ENCODE measurements around the gene MRPL2. TPM values are rescaled to one million over a fixed set of nuclear protein-coding genes. Genes with fewer than 3 reads are reported as not detected.
A peak's percentile ranks its signal among the peaks of the same experiment; 100 is the strongest.
"Not testable (repeated sequence)": the region's sequence is repeated elsewhere in the genome, so short reads cannot be mapped to it uniquely, and the experiment has no call there.

Gene MRPL2
- total RNA-seq, 1 donor from 2014 or later, result 38.6 TPM

GRCh38 chr6:43052225-43052841, 6.9 kb downstream of the MRPL2 start:
- no peak for TF ChIP-seq CTCF (IDR thresholded peaks at IDR 0.05; ENCODE audit: insufficient read depth, low read length, poor library complexity, severe bottlenecking)
- DNase-seq (ENCODE audit: low read depth), result no peak
- Histone ChIP-seq H3K4me3 (ENCODE audit: low read depth, low read length) (peak overlapping the region; percentile 62), H3K36me3 (ENCODE audit: control insufficient read depth, insufficient read depth, low read length) (peaks cover 4% of the 10 kb centered on the region), H3K27me3 (ENCODE audit: control insufficient read depth, insufficient read depth, low read length) (no peaks in the 10 kb centered on the region)

GRCh38 chr6:43050981-43051380, 8.3 kb downstream of the MRPL2 start:
- no peak for TF ChIP-seq CTCF (IDR thresholded peaks at IDR 0.05; ENCODE audit: insufficient read depth, low read length, poor library complexity, severe bottlenecking)
- Histone ChIP-seq H3K4me3 (ENCODE audit: low read depth, low read length) (no peak overlapping the region), H3K27me3 (ENCODE audit: control insufficient read depth, insufficient read depth, low read length) (no peaks in the 10 kb centered on the region), H3K36me3 (ENCODE audit: control insufficient read depth, insufficient read depth, low read length) (peaks cover 4% of the 10 kb centered on the region)
- no peak for DNase-seq (ENCODE audit: low read depth)

- Histone ChIP-seq H3K27me3 (ENCODE audit: control insufficient read depth, insufficient read depth, low read length) (no peaks in the 10 kb centered on the region), H3K4me3 (ENCODE audit: low read depth, low read length) (no peak overlapping the region), H3K36me3 (ENCODE audit: control insufficient read depth, insufficient read depth, low read length) (peaks cover 4% of the 10 kb centered on the region)
- no peak for TF ChIP-seq CTCF (IDR thresholded peaks at IDR 0.05; ENCODE audit: insufficient read depth, low read length, poor library complexity, severe bottlenecking)
- DNase-seq (ENCODE audit: low read depth), result no peak
Observed at GRCh38 chr6:43047998-43048397, 11.2 kb downstream of the MRPL2 start.

- no peaks in the 10 kb centered on the region for H3K27me3 ChIP-seq (ENCODE audit: control insufficient read depth, insufficient read depth, low read length)
- peaks cover 4% of the 10 kb centered on the region for H3K36me3 ChIP-seq (ENCODE audit: control insufficient read depth, insufficient read depth, low read length)
- H3K4me3 ChIP-seq (ENCODE audit: low read depth, low read length), result no peak overlapping the region
- no peak for TF ChIP-seq CTCF (IDR thresholded peaks at IDR 0.05; ENCODE audit: insufficient read depth, low read length, poor library complexity, severe bottlenecking)
- DNase-seq (ENCODE audit: low read depth), result no peak
Observed at GRCh38 chr6:43045371-43045930, 13.8 kb downstream of the MRPL2 start.

- H3K36me3 ChIP-seq (ENCODE audit: control insufficient read depth, insufficient read depth, low read length), result peaks cover 5% of the 10 kb centered on the region
- H3K4me3 ChIP-seq (ENCODE audit: low read depth, low read length), result no peak overlapping the region
- no peak for DNase-seq (ENCODE audit: low read depth)
- no peak for TF ChIP-seq CTCF (IDR thresholded peaks at IDR 0.05; ENCODE audit: insufficient read depth, low read length, poor library complexity, severe bottlenecking)
- no peaks in the 10 kb centered on the region for H3K27me3 ChIP-seq (ENCODE audit: control insufficient read depth, insufficient read depth, low read length)
Observed at GRCh38 chr6:43043310-43043709, 15.9 kb downstream of the MRPL2 start.

- DNase-seq (ENCODE audit: low read depth); H3K36me3 ChIP-seq (ENCODE audit: control insufficient read depth, insufficient read depth, low read length); H3K27me3 ChIP-seq (ENCODE audit: control insufficient read depth, insufficient read depth, low read length); H3K4me3 ChIP-seq (ENCODE audit: low read depth, low read length): not testable (repeated sequence)
Observed at GRCh38 chr6:43041475-43041874, 17.8 kb downstream of the MRPL2 start.
